Loucy (cell line): ENCODE measurements around the gene EIPR1.

Source experiments
- CTCF ChIP-seq: fragments of 200-600 bp; sonication (generic); conservative IDR thresholded peaks from 2 replicates; pipeline ENCODE4 v1.5.1; 2014; ENCODE audit warnings: mild to moderate bottlenecking, antibody characterized with exemption, low read length
- EZH2phosphoT487 ChIP-seq: fragments of 200-600 bp; IDR thresholded peaks from 2 replicates; pipeline ENCODE4 v1.6.1; 2018; ENCODE audit warnings: antibody characterized with exemption, mild to moderate bottlenecking, moderate library complexity, borderline replicate concordance

DNA sequence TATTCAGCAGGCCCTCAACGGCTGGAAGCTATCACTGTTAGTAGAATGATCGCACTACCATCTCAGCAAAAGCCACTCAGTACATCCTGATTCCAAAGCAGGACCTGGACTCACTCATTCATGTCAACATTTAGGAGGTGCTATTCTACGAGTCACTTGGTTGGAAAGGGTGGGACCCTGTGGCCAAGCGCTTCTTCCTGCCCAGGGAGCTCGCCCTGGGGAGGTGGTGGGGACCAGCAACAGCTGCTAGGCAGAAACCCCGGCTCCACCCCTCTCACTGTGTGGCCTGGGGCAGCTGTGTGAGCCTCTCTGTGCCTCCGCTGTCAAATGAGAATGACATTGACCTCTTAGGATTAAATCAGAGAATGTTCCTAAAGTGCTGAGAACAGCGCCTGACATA is 231.4 kb downstream of the EIPR1 start:
- TF ChIP-seq CTCF (no peak), EZH2phosphoT487 (no peak)
